AG04450 (cell line): ENCODE measurements around the gene TRIM29. TPM values are rescaled to one million over a fixed set of nuclear protein-coding genes. Genes with fewer than 3 reads are reported as not detected.
A peak's percentile ranks its signal among the peaks of the same experiment; 100 is the strongest.

ENCODE experiments used
- CTCF ChIA-PET: fragments of 300-600, 350-600 bp; formaldehyde crosslinking; extraction: SDS; loops from one replicate; lab custom pipeline; 2022; ENCODE audit warnings: antibody characterized with exemption, inconsistent platforms; lab: Charles Lee
- POLR2A ChIA-PET: fragments of 350-600 bp; formaldehyde crosslinking; extraction: SDS; loops from one replicate; lab custom pipeline; 2021; ENCODE audit warnings: antibody characterized with exemption, inconsistent platforms; lab: Yijun Ruan, JAX
- DNase-seq: peaks from one replicate; pipeline ENCODE4 v3.0.0-alpha.2; 2011; ENCODE audit warnings: low read depth, low spot score
- H3K27ac ChIP-seq: one replicate; pipeline ENCODE4 v1.5.1; 2012; ENCODE audit warnings: low read depth, low read length, control low read depth
- H3K27me3 ChIP-seq: one replicate; pipeline ENCODE4 v1.6.0; 2012; ENCODE audit warnings: low read length; ENCODE audit not compliant: control insufficient read depth, insufficient read depth
- H3K4me3 ChIP-seq: 2 replicates; pipeline ENCODE4 v1.5.1; 2011; ENCODE audit warnings: mild to moderate bottlenecking, low read depth, low read length, control low read depth
- H3K9me3 ChIP-seq: 2 replicates; pipeline ENCODE4 v1.5.1; 2012; ENCODE audit warnings: low read length; ENCODE audit not compliant: control insufficient read depth, insufficient read depth
- polyA plus RNA-seq: library from polyadenylated mRNA; depleted of rRNA; stranded (reverse); fragments of >200 nt; gene quantifications from 2 replicates; pipeline ENCODE4 v1.2.3, GENCODE V29; 2011
- TF ChIP-seq, protein P1 (sequence below): IDR thresholded peaks from 2 replicates; pipeline ENCODE4 v1.5.1; 2011; ENCODE audit warnings: low read depth, low read length, control low read depth, inconsistent platforms

Gene TRIM29
- polyA plus RNA-seq, 1 experiment = 0.07 TPM

- no peak overlapping the region for H3K27ac ChIP-seq
- POLR2A ChIA-PET = no interaction called here
- H3K9me3 ChIP-seq = no peaks in the 10 kb centered on the region
- DNase-seq = no peak
- TF ChIP-seq, protein P1, sequence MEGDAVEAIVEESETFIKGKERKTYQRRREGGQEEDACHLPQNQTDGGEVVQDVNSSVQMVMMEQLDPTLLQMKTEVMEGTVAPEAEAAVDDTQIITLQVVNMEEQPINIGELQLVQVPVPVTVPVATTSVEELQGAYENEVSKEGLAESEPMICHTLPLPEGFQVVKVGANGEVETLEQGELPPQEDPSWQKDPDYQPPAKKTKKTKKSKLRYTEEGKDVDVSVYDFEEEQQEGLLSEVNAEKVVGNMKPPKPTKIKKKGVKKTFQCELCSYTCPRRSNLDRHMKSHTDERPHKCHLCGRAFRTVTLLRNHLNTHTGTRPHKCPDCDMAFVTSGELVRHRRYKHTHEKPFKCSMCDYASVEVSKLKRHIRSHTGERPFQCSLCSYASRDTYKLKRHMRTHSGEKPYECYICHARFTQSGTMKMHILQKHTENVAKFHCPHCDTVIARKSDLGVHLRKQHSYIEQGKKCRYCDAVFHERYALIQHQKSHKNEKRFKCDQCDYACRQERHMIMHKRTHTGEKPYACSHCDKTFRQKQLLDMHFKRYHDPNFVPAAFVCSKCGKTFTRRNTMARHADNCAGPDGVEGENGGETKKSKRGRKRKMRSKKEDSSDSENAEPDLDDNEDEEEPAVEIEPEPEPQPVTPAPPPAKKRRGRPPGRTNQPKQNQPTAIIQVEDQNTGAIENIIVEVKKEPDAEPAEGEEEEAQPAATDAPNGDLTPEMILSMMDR = no peak
- H3K27me3 ChIP-seq = peaks cover 39% of the 10 kb centered on the region
- CTCF ChIA-PET = interaction anchor here (2.4 to 3.0 kb wide), 3 partner anchors 444 to 632 kb away, joined by 10 to 33 read pairs (median 18); no protein-coding TSS in a partner anchor
- no peak overlapping the region for H3K4me3 ChIP-seq
Observed at GRCh38 chr11:120109531-120109930, 28.4 kb downstream of the TRIM29 start.

DNA sequence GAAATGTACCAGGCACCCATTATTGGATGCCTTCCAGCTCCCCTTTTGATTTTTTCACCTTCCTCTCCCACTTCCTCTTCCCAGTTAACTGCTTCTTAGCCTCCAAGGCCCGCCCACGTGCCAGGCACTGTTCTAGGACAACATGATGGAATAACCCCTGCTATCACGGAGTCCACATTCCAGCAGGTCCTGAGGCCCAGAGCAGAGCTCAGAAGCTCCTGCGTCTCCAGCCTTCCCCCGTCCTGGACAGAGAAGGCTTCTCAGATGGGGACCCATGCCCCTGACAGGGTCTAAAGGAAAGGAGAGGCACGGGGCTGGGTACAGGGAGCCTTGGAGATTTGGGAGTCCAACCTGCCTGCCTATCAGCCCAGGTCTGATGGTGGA lies 29.1 kb downstream of the TRIM29 start:
- Histone ChIP-seq H3K9me3 (no peaks in the 10 kb centered on the region), H3K4me3 (no peak overlapping the region), H3K27me3 (peaks cover 41% of the 10 kb centered on the region), H3K27ac (no peak overlapping the region)
- TF ChIP-seq, protein P1 = no peak
- ChIA-PET CTCF (interaction anchor here (0.6 to 3.0 kb wide), 37 partner anchors 10 to 753 kb away, joined by 3 to 33 read pairs (median 3); no protein-coding TSS in a partner anchor), POLR2A (no interaction called here)
- no peak for DNase-seq

- H3K4me3 ChIP-seq = no peak overlapping the region
- DNase-seq = peak; percentile 8
- ChIA-PET CTCF (interaction anchor here (0.5 to 3.0 kb wide), 41 partner anchors 10 to 752 kb away, joined by 3 to 33 read pairs (median 3); no protein-coding TSS in a partner anchor), POLR2A (no interaction called here)
- H3K9me3 ChIP-seq = no peaks in the 10 kb centered on the region
- TF ChIP-seq, protein P1 = peak; percentile 99
- H3K27me3 ChIP-seq = peaks cover 46% of the 10 kb centered on the region
- H3K27ac ChIP-seq = no peak overlapping the region
Observed at GRCh38 chr11:120108154-120108784, 29.6 kb downstream of the TRIM29 start.

DNA sequence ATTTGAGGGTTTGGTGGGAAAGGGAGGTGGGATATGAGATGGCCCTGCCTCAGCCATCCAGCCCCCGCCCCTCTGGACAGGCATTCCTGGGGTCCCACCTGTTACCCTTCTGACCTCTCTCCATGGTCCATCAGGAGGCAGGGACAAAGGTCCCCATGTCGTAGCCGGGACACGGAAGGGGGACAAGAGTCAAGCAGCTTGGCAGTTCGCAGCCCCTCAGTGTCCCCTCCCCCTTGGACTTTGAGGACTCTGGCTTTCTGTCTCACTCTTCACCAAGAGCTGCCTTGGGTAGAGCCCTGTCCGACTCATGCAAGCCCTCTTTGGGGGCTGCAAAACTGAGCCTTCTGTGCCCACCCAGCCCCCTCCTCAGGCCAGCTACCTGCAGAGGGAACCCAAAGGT lies 30.2 kb downstream of the TRIM29 start:
- TF ChIP-seq, protein P1 = no peak
- no peaks in the 10 kb centered on the region for H3K9me3 ChIP-seq
- no peak for DNase-seq
- H3K4me3 ChIP-seq = no peak overlapping the region
- H3K27me3 ChIP-seq = peaks cover 44% of the 10 kb centered on the region
- CTCF ChIA-PET = interaction anchor here (0.6 to 3.0 kb wide), 26 partner anchors 10 to 732 kb away, joined by 3 to 33 read pairs (median 4); no protein-coding TSS in a partner anchor
- POLR2A ChIA-PET = no interaction called here
- no peak overlapping the region for H3K27ac ChIP-seq

DNA sequence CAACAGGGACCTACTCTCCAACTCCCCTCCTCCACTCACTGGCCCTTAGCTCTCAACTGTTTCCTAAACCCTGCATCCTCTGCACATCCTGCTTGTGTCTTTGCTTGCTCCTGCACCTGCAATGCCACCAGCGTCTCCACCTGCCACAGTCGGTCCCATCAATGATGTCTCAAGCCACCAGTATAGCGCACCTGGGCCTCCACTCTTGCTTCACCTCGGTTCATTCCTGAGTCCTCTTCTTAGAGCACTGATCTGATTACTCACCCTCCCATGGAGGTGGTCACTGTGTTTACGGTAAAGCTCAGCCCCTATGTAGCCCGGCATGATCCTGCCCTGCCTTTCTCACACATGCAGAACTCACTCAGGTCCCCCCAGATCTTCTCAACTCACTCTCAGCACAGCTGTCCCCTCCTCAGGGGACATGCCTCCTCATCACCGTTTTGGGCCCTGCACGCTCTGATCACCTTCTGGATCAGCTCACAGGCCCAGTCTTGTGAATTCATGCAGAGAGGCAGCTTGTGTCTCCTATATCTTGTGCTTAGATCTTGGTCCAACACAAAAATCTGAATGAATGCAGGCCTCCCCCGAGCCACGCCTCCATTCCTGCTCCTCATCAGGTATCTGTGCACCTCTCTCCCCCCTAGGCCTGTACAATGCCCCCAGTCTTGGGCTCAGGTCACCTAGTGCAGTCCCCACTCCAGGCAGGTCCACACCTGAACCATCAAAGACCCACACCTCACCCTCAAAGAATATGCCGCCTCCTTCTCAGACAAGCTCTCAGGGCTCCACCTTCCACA lies 31.4 kb downstream of the TRIM29 start:
- CTCF ChIA-PET = interaction anchor here (0.6 to 3.0 kb wide), 3 partner anchors 615 to 627 kb away, joined by 3 to 18 read pairs (median 3); no protein-coding TSS in a partner anchor
- no peak overlapping the region for H3K27ac ChIP-seq
- H3K9me3 ChIP-seq = no peaks in the 10 kb centered on the region
- no peak overlapping the region for H3K4me3 ChIP-seq
- POLR2A ChIA-PET = no interaction called here
- TF ChIP-seq, protein P1 = no peak
- peaks cover 49% of the 10 kb centered on the region for H3K27me3 ChIP-seq
- no peak for DNase-seq
